GM12878 (cell line): Measurements from ENCODE around the gene CNTN3.

ENCODE experiments used
- FOXK2 ChIP-seq: fragments of 450-650 bp; IDR thresholded peaks from 2 replicates; pipeline ENCODE4 v1.6.1; 2017; ENCODE audit warnings: mild to moderate bottlenecking, moderate library complexity
- JUND ChIP-seq: IDR thresholded peaks from 2 replicates; pipeline ENCODE4 v1.6.1; 2012; ENCODE audit warnings: low read depth, mild to moderate bottlenecking, low read length, improper control_type of control experiment, moderate library complexity
- TF ChIP-seq, protein P1 (sequence below): IDR thresholded peaks from 2 replicates; pipeline ENCODE4 v1.6.1; 2012; ENCODE audit warnings: mild to moderate bottlenecking, low read depth, low read length

DNA sequence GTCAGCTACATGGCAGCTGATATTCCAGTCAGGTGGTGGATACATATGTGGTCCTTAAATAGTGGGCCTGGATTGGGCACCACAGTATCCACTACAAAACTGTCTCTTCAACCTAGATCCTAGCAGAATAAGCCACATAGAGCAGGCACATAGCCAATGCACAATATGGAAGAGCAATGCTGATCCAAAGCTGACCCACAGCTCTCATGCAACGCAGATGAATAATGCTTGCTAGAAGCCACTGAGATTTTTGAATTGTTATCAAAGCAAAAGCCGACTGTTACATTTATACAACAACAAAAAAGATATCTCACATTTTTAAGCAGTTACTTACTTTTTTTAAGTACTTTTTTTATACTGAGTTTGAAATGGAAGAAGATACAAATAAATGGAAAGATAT, 11.2 kb downstream of the CNTN3 start:
- TF ChIP-seq, protein P1, sequence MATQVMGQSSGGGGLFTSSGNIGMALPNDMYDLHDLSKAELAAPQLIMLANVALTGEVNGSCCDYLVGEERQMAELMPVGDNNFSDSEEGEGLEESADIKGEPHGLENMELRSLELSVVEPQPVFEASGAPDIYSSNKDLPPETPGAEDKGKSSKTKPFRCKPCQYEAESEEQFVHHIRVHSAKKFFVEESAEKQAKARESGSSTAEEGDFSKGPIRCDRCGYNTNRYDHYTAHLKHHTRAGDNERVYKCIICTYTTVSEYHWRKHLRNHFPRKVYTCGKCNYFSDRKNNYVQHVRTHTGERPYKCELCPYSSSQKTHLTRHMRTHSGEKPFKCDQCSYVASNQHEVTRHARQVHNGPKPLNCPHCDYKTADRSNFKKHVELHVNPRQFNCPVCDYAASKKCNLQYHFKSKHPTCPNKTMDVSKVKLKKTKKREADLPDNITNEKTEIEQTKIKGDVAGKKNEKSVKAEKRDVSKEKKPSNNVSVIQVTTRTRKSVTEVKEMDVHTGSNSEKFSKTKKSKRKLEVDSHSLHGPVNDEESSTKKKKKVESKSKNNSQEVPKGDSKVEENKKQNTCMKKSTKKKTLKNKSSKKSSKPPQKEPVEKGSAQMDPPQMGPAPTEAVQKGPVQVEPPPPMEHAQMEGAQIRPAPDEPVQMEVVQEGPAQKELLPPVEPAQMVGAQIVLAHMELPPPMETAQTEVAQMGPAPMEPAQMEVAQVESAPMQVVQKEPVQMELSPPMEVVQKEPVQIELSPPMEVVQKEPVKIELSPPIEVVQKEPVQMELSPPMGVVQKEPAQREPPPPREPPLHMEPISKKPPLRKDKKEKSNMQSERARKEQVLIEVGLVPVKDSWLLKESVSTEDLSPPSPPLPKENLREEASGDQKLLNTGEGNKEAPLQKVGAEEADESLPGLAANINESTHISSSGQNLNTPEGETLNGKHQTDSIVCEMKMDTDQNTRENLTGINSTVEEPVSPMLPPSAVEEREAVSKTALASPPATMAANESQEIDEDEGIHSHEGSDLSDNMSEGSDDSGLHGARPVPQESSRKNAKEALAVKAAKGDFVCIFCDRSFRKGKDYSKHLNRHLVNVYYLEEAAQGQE: no peak
- TF ChIP-seq FOXK2 (no peak), JUND (no peak)
